ENCODE results near the gene ACSL5. TPM values are rescaled to one million over a fixed set of nuclear protein-coding genes. Genes with fewer than 3 reads are reported as not detected.
A peak's percentile ranks its signal among the peaks of the same experiment; 100 is the strongest.
"Not testable (repeated sequence)": the region's sequence is repeated elsewhere in the genome, so short reads cannot be mapped to it uniquely, and the experiment has no call there.

ACSL5 gene
- total RNA-seq, 1 experiment from 2014 or later: 25.5 TPM

DNA sequence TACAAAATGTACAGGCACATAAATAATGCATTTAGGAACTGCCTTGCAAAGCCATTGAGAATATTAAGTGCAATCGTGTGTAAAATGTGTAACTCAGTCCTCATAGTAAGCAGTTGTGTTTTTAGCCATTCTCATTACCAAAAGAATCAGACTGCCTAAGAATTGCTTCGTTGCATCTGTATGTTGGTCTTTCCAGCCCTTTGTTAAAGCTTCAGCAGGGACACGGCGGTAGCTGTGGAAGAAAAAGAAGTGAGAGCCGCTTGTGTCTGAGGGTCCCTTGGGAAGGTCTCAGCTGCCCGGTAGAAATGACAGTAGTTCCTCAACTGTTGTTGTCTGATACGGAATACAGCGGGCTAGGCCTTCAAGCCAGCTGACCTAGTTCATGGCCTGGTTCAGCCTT is 22.8 kb upstream of the ACSL5 start:
- DNase-seq (ENCODE audit: low read depth): no peak

DNA sequence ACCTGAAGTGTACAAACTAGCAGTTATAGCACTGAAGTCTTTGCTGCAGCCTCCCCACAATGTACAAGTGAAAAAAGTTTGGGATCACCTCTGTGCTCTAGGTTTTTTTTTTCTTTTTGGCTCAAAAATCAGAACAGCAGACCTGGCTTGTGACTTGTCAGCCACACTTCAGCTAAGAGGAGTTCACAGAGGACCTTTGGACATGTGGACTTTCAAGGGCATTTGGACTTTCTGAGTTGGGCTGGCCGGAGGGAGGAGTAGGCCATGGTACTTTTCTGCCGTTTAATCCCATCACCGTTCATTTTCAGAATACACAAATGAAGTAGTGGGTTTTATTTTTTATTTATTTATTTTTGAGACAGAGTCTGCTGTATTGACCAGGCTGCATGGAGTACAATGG is 21.9 kb upstream of the ACSL5 start:
- no peak for DNase-seq (ENCODE audit: low read depth)

DNA sequence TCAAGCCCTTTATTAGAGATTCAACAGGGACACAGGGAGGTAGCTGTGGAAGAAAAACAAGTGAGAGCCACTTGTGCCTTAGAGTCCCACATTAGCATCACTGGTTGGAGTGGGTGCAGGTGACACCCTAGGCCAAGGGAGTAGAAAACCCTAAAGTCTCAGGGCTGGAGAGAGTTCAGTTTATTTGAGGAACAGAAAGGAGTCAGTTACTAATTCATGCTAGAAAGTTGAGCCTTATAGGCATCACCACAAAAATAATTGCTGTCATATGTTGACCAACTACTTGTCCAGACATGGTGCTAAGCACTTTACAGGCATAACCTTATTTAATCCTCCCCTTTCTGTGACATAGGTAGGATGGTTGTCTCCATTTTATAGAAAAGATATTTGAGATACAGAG is 20.9 kb upstream of the ACSL5 start:
- no peak for DNase-seq (ENCODE audit: low read depth)

DNA sequence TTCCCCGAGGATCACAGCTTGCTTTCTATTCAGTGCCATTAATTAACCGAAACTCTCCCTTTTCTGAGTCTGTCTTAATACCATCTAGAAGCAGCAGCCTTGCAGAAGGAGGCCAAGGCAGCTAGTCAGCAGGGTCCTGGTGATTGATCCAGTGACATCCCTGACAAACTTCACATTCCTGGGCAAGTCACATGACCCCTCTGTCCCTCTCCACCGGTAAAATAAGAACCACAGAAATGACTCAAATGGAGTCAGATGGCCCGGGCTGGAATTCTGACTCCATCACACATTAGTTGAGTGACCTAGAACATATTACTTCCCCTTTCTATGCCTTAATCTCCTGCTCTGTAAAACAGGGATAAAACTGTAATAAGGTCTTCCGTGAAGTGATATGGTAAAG is 17.2 kb upstream of the ACSL5 start:
- DNase-seq (ENCODE audit: low read depth): no peak

DNA sequence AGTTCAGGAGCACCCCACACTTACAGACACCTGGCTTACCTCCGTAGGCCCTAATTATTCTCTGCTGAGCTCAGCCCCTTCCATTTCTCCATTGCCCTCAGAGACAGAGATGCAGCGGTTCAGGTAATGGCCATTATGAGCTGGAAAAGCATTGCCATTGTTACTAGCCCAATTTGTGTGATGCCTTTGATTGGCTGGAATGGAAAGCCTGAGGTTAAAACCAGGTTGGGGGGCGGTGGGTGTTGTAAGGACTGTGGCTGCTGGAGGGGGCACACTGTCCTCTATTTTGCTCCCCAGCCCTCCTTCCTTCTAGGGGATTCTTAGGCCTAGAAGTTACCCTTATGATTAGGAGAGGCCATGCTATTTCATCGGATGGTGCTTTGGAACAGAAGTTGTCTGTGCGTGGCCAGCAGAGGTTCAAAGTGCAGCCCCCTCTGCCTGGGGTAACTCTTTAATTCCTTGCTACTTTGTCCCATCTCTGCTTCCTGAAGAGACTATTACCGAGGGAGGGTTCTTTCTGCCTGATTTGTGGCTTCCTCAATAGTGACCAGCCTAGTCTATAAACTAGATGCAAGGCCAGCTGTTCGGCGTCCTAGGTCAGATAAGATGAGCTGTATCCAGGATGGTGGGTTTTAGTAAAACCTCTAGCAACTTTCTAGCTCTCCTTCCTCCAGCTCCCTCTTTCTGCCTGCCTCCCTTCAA is 14.2 kb upstream of the ACSL5 start:
- DNase-seq (ENCODE audit: low read depth): no peak

DNA sequence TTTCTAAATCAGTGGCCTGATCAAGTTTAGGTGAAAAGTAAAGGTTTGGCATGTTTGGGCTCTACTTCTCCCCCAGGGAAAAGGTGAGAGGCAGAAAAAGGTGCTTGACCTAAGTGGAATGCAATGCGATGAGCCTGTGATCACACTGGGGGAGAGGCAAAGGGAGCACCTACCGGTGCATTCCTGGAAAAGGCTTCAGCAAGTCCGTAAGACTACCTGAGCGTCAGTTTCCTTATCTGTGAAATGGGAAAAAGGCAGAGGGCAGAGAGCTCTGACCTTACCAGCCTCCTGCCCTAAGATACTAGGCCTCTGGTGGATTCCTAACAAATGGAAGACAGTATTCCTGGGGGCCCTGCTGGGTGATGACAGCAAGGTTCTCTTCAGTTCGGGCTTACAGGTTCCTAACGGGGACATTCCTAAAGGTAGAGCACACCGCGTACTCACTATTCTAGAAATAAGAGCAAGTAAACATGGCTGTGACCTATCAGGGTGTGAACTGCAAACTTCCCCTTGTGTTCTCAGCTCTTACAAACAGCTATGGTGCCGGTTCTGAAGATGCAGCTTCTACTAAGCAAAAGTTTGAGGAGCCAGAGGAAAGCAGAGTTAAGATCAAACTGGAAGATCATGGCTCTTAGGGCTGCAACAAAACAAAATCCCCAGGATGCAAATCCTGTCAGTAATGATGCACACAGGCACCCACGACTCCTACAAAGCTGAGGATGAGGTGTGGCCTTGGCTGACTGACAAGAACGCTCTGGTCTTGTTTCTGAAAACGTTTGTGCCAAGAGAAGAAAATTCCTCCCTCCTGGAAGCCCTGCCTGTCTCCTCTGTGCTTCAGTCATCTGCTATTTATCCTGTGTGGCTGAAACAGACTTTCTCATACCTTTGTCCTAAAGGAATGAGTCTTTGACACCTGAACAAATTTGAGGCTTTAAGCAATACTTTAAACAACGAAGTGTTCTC is 13.3 kb upstream of the ACSL5 start:
- peak; percentile 84 for DNase-seq (ENCODE audit: low read depth)

DNA sequence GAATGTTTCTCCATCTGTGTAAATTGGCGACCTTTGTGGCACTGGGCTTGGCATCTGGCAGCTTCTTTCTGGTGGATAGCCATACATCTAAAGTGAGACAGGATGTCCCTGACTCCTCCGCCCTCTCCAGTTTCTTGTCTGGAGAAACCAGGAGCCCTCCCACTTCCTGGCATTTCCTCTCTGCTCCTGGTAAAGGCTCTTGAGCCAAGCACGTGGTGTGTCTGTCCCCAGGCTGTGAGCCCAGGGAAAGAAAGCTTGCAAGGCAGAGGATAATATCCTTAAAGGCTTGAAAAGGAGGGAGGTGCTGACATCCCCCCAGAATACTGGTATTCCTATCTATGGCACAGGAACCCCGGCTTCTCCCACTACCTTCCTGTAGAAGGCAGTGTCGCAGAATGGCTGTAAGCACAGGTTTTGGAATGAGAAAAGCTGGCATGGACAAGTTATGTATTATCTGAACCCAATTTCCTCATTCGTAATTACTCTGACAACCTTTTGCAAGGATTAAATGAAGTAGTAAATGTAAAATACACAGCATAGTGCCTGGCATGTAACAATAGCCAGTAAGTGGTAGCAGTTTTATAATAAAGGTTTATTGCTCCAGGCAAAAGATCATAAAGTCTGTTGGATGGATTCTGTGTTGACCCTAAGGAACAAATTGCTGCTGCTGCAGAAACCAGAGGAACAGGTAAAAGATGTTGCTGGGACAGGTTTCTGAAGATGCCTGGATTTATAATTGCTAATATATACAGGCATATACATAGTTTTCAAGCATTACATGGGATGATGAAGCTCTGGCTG is 11.8 kb upstream of the ACSL5 start:
- peak; percentile 92 for DNase-seq (ENCODE audit: low read depth)

DNA sequence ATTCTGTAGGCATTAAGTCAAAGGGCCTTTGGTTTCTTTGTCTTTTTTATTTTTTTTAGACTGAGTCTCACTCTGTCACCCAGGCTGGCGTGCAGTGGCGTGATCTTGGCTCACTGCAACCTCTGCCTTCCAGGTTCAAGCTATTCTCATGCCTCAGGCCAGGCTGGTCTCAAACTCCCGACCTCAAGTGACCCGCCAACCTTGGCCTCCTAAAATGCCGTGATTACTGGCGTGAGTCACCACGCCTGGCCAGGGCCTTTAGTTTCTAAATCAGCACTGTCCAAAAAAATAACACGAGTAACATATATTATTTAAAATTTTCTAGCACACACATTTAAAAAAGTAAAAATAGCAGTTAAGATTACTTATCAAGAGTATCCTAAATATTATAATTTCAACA is 11.1 kb upstream of the ACSL5 start:
- DNase-seq (ENCODE audit: low read depth): peak; percentile 95

DNA sequence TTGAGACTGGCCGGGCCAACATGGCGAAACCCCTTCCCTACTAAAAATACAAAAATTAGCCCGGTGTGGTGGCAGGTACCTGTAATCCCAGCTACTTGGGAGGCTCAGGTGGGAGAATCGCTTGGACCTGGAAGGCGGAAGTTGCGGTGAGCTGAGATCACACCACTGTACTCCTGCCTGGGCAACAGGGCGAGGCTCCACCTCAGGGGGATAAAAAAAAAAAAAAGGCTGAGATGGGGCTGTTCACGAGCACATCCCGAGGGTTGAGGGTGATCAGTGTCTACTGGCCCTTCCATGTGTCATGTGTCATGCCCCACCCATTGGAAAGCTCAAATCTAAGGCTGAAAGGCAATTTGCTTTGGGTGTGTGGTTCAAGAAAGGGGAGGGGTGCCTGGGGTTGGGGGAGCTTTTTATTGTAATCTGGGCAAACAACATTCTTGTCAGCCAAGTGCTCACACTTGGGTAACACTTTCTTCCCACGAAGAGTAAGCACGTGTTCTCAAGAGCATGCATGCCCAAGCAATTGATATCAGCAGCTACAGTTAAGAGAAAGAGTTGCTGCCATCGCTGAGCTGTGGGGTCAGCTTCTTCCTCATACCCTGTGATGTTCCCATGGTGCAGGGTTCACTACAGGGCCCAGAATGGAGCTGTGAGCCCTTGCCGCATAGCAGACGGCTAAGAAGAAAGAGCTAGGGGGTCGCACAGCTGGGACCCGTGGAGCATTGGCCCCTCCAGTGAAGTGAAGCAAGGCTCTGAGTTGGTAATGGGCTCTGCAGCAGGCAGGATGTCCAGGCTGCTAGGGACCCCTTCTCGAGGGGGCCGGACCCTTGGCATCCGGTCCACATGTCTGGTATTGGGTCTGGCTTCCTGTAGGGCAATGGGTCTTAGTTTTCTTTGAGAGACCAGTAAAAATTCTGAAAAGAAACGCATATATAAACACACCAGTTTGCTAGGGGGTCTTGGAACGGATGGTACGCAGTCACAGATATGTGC is 9.9 kb upstream of the ACSL5 start:
- no peak for DNase-seq (ENCODE audit: low read depth)

DNA sequence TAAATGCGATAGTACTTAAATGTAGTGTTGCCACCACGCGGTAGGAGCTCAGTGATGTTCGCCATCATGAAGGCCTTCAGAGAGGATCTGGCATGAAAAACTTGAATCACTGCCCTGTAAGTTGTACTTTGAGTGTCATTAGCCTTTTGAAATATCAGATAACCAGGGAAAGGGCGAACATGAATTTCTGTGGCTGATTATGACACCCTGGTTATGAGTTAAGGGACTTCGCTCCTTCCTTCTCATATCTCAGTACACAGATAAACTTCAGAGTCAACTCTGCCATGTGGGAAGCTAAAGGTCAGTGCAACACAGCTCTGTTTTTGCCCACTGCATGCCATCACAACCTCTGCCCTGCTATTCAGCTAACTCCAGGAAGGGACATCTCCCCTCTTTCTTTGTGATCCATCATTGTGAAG is 8.9 kb upstream of the ACSL5 start:
- DNase-seq (ENCODE audit: low read depth): no peak

DNA sequence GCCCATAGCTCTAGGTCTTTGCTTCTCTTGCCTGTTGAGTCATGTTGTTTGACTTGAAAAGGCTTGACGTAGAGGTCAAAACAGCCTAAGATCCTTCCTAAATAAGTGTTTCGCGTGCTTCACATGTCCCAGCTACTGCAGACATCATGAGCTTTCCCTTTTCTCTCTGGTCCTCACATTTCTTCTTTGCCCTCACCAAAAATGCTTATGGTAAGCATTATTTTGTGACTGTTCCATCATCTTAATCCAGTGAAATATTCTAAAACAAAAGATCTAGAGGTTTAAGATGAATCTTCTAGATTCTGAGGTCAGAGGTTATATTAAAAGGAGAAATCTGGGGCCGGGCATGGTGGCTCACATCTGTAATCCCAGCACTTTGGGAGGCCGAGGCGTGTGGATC is 8.5 kb upstream of the ACSL5 start:
- DNase-seq (ENCODE audit: low read depth): no peak

DNA sequence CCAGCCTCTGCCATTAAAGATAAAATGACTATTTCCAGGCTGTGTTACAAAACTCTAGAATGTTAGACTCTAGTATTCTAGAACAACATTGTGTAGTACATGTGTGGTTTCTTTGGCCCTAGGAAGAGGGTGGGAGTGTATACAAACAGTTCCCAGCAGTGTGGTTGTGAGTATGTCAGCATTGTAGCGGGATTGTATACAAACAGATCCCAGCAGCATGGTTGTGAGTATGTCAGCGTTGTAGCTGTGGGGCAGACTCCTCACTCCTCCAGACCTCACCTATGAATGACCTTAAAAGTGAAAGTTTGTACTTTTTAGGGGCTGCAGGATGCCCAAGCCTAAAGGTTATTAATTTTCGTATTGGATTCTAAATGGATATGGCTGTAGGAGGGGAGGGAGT is 6.9 kb upstream of the ACSL5 start:
- no peak for DNase-seq (ENCODE audit: low read depth)

DNA sequence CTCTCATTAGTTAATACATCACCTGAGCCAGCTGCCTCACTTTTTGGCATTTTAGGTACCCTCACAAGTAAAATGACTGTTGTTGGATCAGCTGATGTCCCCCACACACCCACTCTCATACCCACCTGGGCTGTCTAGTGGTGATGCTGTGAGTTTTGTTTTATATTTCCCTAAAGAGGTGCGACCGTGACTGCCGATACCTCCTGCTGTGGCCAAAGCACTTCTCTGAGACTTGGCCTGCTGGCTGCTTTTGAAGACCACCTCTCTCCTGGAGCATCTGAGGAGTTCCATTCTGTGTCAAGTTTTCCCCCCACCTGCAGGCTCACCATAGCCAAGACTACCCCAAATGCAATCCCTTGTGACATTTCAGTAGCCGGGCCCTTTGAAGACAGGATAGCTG is 6.4 kb upstream of the ACSL5 start:
- DNase-seq (ENCODE audit: low read depth): no peak

DNA sequence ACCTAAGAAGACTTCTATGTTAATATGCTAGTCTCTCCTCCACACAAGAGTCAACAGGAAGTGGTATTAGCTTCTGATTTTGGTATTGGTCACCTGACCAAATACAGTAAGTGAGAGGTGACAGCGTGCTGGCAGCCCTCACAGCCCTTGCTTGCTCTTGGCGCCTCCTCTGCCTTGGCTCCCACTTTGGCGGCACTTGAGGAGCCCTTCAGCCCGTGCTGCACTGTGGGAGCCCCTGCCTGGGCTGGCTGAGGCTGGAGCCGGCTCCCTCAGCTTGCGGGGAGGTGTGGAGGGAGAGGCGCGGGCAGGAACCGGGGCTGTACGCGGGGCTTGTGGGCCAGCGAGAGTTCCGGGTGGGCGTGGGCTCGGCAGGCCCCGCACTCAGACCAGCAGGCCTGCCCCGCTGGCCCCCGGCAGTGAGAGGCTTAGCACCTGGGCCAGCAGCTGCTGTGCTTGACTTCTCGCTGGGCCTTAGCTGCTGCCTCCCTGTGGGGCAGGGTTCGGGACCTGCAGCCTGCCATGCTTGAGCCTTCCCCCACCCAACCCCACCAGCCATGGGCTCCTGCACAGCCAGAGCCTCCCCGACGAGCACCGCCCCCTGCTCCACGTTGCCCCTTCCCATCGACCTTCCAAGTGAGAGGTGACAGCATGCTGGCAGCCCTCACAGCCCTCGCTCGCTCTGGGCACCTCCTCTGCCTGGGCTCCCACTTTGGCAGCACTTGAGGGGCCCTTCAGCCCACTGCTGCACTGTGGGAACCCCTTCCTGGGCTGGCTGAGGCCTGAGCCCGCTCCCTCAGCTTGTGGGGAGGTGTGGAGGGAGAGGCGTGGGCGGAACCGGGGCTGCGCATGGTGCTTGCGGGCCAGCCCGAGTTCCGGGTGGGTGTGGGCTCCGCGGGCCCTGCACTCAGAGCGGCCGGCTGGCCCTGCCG is 4.2 kb upstream of the ACSL5 start:
- no peak for DNase-seq (ENCODE audit: low read depth)

DNA sequence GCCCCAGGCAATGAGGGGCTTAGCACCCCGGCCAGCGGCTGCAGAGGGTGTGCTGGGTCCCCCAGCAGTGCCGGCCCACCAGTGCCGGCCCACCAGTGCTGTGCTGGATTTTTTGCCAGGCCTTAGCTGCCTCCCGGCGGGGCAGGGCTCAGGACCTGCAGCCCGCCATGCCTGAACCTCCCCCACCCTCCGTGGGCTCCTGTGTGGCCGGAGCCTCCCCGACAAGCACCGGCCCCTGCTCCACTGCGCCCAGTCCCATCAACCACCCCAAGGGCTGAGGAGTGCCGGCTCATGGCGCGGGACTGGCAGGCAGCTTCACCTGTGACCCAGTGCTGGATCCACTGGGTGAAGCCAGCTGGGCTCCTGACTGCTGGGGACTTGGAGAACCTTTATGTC is 3.5 kb upstream of the ACSL5 start:
- DNase-seq (ENCODE audit: low read depth): no peak

DNA sequence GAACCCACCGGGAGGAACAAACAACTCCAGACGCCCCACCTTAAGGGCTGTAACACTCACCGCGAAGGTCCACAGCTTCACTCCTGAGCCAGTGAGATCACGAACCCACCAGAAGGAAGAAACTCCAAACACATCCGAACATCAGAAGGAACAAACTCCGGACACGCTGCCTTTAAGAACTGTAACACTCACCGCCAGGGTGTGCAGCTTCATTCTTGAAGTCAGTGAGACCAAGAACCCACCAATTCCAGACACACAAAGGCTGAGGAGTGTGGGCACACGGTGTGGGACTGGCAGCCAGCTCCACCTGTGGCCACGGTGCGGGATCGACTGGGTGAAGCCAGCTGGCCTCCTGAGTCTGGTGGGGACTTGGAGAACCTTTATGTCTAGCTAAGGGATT is 2.6 kb upstream of the ACSL5 start:
- not testable (repeated sequence) for DNase-seq (ENCODE audit: low read depth)

DNA sequence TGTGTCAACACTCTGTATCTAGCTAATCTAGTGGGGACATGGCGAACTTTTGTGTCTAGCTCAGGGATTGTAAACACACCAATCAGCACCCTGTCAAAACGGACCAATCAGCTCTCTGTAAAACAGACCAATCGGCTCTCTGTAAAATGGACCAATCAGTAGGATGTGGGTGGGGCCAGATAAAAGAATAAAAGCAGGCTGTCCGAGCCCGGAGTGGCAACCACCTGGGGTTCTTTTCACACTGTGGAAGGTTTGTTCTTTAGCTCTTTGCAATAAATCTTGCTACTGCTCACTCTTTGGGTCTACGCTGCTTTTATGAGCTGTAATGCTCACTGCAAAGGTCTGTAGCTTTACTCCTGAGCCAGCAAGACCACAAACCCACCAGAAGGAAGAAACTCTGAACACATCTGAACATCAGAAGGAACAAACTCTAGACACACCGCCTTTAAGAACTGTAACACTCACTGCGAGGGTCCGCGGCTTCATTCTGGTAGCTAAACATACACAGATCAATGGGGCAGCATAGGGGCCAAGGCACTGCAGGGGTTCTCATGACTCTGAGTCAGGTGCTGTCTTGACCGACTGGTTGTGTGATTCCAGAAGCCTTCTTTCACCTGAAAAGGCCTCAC is 1.6 kb upstream of the ACSL5 start:
- DNase-seq (ENCODE audit: low read depth): not testable (repeated sequence)

DNA sequence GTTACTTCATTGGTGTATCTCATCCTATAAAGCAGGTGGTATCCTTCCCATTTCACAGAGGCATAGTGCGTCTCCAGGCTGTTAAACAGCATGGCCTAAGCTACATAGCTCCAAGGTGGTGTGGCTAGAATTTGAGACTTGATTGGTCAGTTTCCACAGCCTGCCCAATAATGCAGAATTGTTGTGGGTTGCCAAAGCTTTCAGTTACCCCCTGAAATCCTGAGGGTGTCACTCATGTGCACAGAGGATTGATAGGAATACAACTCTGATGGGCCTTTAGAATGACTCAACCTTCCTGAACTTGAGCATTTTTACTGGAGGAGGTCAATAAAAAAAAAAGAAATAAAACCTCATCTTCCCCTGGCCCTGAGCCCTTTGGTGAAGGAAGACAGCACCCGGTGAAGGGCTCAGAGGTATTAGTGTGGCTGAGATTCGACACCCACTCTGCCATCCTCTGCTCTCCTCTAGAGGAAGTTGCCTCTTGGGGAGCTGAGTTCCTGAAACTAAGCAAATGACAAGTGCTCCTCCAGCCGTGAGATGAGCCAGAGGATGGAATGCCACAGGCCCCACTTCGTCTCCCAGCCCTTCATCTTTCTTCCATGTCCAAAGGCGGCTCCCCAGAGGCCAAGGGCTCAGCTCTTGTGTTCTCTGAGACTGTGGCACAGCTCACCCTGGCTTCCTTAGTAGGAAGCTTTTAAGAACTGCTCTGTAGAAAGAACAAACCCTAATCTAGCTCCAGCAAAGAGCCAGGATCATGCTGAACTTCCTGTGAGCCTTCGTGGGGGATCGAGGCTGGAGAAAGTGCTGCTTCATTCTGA is 1.0 kb downstream of the ACSL5 start:
- DNase-seq (ENCODE audit: low read depth): peak; percentile 79

Data from M059J (cell line).